Neuron (in vitro differentiated cells): Measurements from ENCODE around the gene ARPC4.
"Not testable (repeated sequence)": the region's sequence is repeated elsewhere in the genome, so short reads cannot be mapped to it uniquely, and the experiment has no call there.

ENCODE experiments used
- H2AFZ ChIP-seq: one replicate; pipeline ENCODE4 v1.6.1; 2013; ENCODE audit warnings: low read depth, mild to moderate bottlenecking, inconsistent platforms, low read length, moderate library complexity
- H3K27me3 ChIP-seq: one replicate; pipeline ENCODE4 v1.6.1; 2013; ENCODE audit warnings: low read length; ENCODE audit not compliant: insufficient read depth
- H3K36me3 ChIP-seq: one replicate; pipeline ENCODE4 v1.6.1; 2013; ENCODE audit warnings: low read length; ENCODE audit not compliant: insufficient read depth
- H3K4me1 ChIP-seq: one replicate; pipeline ENCODE4 v1.6.1; 2013; ENCODE audit warnings: low read length; ENCODE audit not compliant: insufficient read depth
- H3K4me3 ChIP-seq: 2 replicates; pipeline ENCODE4 v1.5.1; 2013; ENCODE audit warnings: mild to moderate bottlenecking, low read length, moderate library complexity
- H3K9me3 ChIP-seq: one replicate; pipeline ENCODE4 v1.6.1; 2013; ENCODE audit warnings: low read length

ARPC4 gene

DNA sequence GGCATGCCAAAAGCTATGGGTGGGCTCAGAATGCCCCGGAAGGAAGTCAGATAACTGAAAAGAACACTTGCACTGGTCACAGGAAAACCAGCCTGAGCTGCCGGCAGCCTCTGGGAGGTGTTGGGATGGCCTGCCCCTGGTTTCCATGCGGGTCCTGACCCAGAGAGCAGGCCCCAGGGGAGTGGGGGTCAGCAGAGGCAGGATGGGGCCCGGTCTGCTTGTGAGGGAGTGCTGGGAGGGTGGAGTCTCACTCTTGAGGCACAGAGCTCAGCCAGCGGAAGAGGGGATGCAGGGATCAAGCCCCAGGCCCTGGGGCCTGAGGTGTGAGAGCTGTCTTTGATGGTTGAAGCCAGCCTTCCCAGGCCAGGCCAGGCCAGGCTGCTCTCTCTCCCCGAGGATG lies 53.3 kb downstream of the ARPC4 start:
- H3K4me1 ChIP-seq = peaks cover 5% of the 10 kb centered on the region
- H3K4me3 ChIP-seq = no peak overlapping the region
- no peaks in the 10 kb centered on the region for H3K9me3 ChIP-seq
- H3K27me3 ChIP-seq = no peaks in the 10 kb centered on the region
- H3K36me3 ChIP-seq = peaks cover 6% of the 10 kb centered on the region
- H2AFZ ChIP-seq = no peak overlapping the region

DNA sequence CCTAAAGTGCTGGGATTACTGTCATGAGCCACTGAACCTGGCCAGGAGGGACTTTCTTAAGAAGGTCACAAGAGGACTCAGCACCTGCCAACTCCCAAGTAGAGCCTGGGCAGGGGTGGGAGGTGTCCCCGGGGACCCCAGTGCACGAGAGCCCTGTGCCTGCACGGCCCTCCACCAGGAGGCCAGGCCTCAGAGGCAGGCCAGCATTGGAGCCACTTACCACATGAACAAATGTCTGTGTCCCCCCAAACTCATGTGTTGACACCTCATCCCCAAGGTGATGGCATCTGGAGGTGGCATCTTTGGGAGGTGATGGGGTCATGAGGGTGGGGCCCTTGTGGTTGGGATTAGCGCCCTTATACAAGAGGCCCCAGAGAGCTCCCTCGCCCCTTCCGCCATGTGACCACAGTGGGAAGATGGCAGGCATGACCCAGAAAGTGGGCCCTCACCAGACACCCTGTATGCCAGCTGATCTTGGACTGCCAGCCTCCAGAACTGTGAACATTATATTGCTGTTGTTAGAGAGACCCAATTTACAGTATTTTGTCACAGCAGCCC lies 54.1 kb downstream of the ARPC4 start:
- Histone ChIP-seq H3K9me3 (no peaks in the 10 kb centered on the region), H3K4me1 (peaks cover 5% of the 10 kb centered on the region), H3K36me3 (no peaks in the 10 kb centered on the region), H3K27me3 (no peaks in the 10 kb centered on the region), H3K4me3 (no peak overlapping the region), H2AFZ (no peak overlapping the region)

DNA sequence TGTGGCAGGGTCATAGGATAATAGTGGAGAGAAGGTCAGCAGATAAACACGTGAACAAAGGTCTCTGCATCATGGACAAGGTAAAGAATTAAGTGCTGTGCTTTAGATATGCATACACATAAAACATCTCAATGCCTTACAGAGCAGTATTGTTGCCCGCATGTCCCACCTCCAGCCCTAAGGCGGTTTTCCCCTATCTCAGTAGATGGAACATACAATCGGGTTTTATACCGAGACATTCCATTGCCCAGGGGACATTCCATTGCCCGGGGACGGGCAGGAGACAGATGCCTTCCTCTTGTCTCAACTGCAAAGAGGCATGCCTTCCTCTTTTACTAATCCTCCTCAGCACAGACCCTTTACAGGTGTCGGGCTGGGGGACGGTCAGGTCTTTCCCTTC lies 55.0 kb downstream of the ARPC4 start:
- H3K9me3 ChIP-seq, H3K36me3 ChIP-seq, H3K4me1 ChIP-seq, H3K27me3 ChIP-seq, H2AFZ ChIP-seq, H3K4me3 ChIP-seq: not testable (repeated sequence)

DNA sequence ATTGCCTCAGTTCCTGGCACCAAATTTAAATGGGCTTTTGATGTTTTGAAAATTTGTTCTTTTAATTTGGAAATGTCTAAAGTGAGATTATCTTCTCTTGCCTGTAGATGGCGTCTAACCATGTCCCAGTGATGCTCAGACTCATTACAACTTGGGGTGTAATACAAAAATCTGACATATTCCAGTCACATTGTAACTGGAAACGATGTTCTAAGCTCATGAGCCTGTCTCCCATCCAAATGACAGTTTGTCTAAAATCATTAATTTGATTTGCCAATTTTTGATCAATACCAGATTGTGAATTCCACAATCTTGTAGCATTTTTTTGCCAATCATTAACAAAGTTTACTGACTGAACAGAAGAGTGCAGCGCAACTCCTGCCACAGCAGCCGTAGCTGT lies 56.0 kb downstream of the ARPC4 start:
- H3K36me3 ChIP-seq, H2AFZ ChIP-seq, H3K4me3 ChIP-seq, H3K27me3 ChIP-seq, H3K9me3 ChIP-seq, H3K4me1 ChIP-seq: not testable (repeated sequence)

- H3K4me3 ChIP-seq, H2AFZ ChIP-seq, H3K27me3 ChIP-seq, H3K36me3 ChIP-seq, H3K9me3 ChIP-seq, H3K4me1 ChIP-seq: not testable (repeated sequence)
These were observed 58.5 kb downstream of the ARPC4 start for GRCh38 chr3:9851383-9851782.

- not testable (repeated sequence) for H3K9me3 ChIP-seq, H3K4me1 ChIP-seq, H2AFZ ChIP-seq, H3K36me3 ChIP-seq, H3K27me3 ChIP-seq, H3K4me3 ChIP-seq
These were observed 59.0 kb downstream of the ARPC4 start for GRCh38 chr3:9851926-9852325.

GRCh38 chr3:9852528-9852927 lies 59.6 kb downstream of the ARPC4 start:
- no peaks in the 10 kb centered on the region for H3K9me3 ChIP-seq
- no peak overlapping the region for H3K4me3 ChIP-seq
- peaks cover 3% of the 10 kb centered on the region for H3K27me3 ChIP-seq
- H3K4me1 ChIP-seq = no peaks in the 10 kb centered on the region
- no peak overlapping the region for H2AFZ ChIP-seq
- no peaks in the 10 kb centered on the region for H3K36me3 ChIP-seq

DNA sequence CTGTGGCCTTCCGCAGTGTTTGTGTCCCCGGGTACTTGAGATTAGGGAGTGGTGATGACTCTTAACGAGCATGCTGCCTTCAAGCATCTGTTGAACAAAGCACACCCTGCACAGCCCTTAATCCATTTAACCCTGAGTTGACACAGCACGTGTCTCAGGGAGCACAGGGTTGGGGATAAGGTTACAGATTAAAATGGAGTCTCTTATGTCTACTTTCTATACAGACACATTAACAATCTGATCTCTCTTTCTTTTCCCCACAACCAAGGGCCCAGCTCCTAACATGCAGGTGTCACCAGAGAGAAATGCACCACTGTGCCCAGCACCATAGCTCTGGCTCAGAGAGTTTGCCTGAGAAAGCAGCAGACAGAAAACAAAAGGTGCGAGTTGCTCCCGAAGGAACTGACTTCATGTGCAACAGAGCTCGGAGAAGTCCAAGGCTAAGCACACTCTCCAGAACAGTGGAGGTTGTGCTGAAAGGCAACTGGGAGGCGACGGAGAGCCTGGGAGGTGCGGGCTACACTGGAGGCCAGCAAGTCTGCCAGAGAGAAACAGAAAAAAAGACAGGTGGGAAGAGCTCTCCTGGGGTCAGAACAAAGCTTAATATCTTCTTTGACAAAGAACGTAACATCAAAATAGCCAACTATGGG lies 61.5 kb downstream of the ARPC4 start:
- not testable (repeated sequence) for H3K27me3 ChIP-seq, H3K36me3 ChIP-seq, H3K4me1 ChIP-seq, H3K9me3 ChIP-seq, H3K4me3 ChIP-seq, H2AFZ ChIP-seq

GRCh38 chr3:9855594-9855993 lies 62.7 kb downstream of the ARPC4 start:
- H2AFZ ChIP-seq = no peak overlapping the region
- H3K36me3 ChIP-seq = no peaks in the 10 kb centered on the region
- H3K4me1 ChIP-seq = no peaks in the 10 kb centered on the region
- H3K4me3 ChIP-seq = no peak overlapping the region
- peaks cover 3% of the 10 kb centered on the region for H3K9me3 ChIP-seq
- H3K27me3 ChIP-seq = peaks cover 3% of the 10 kb centered on the region
